ENCODE results near the gene SGCA. TPM values are rescaled to one million over a fixed set of nuclear protein-coding genes. Genes with fewer than 3 reads are reported as not detected.

The SGCA gene
- total RNA-seq, 1 experiment from 2014 or later, result 0.24 TPM

DNA sequence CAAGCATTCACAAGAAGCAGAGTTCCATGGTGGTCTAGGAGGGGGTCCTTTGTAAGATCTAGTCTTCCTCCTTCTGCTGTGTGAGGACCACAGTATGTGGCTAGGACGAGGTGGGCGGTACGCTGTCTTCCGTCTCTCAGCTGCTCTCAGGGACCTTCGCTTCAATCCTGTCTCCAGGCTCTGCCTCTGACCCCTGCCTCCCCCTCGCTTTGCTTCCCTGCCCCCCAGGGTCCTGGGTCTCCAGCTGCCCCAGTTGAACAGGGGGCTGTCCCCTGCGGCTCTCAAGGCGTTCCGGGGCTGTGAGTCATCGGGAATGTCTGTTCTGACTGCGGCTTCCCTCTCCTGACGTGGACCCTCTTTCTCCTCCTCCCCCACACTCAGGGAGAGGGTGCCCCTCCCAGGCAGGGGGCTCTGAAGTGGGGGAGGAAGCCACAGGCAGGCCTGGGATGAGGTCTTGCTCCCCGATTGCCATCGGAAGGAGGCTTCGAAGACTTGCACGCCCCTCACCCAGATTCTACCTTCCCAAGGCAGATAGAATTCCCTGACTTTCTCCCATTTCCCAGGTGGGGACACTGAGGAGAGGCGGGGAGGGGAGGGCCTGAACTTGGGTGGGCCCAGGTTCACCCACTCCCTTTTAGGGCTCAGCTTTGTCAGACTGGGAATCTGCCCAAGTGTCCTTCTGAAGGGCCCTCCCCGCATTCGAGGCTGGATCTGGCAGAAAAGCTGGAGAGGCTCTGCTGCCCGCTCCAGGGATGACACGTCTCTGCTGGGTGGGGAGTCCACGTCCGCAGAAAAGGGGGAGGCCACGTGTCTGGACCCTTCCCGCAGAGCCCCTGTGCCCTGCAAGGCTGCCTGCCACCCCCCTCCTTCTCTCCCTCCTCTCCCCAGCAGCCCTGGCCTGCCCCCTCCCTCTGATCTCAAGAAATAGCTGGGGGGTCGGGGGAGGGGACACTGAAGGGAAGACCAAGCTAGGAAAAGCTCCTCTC is 44.7 kb downstream of the SGCA start:
- Histone ChIP-seq H4K91ac (ENCODE audit: insufficient read length, low read depth, low read length) (peak overlapping the region; percentile 68), H2BK20ac (ENCODE audit: low read depth, low read length, poor library complexity, severe bottlenecking) (no peak overlapping the region), H3K79me1 (ENCODE audit: insufficient read depth, low read depth, low read length, poor library complexity, severe bottlenecking) (no peaks in the 10 kb centered on the region), H2AFZ (ENCODE audit: low read length) (no peak overlapping the region), H2BK12ac (ENCODE audit: insufficient read length, low read depth, low read length) (no peak overlapping the region), H2AK5ac (ENCODE audit: insufficient read length, low read length) (no peak overlapping the region), H3K56ac (ENCODE audit: insufficient read length, low read depth, low read length) (no peak overlapping the region), H2BK120ac (ENCODE audit: low read depth, low read length, poor library complexity, severe bottlenecking) (no peak overlapping the region), H3K9ac (ENCODE audit: extremely low read depth, insufficient read length, low read length) (no peak overlapping the region), H4K5ac (ENCODE audit: insufficient read length, low read depth, low read length) (no peak overlapping the region), H3K14ac (ENCODE audit: insufficient read depth, low read length) (peak overlapping the region; percentile 32; the same call in 1 of the 2 replicates), H3K27me3 (ENCODE audit: insufficient read depth, low read length) (no peaks in the 10 kb centered on the region), H3K9me3 (ENCODE audit: control insufficient read depth, low read depth, low read length) (no peaks in the 10 kb centered on the region), H3K27ac (ENCODE audit: insufficient read length, low read depth, low read length) (no peak overlapping the region), H3K4ac (ENCODE audit: low read depth, low read length) (no peak overlapping the region), H4K20me1 (ENCODE audit: control insufficient read depth, insufficient read depth, insufficient read length) (no peaks in the 10 kb centered on the region), H3K23me2 (ENCODE audit: insufficient read length, low read depth, low read length, poor library complexity, severe bottlenecking) (peaks cover 3% of the 10 kb centered on the region), H3K4me2 (ENCODE audit: insufficient read depth, insufficient read length, low read length) (peak overlapping the region; percentile 15), H3K18ac (ENCODE audit: insufficient read length, low read depth, low read length) (peak overlapping the region; percentile 13), H4K8ac (replicated peaks; ENCODE audit: insufficient read length, low read depth, low read length) (no peak overlapping the region), H2BK5ac (ENCODE audit: insufficient read length, low read length) (no peak overlapping the region), H3K79me2 (ENCODE audit: insufficient read depth, low read length) (no peaks in the 10 kb centered on the region), H2BK15ac (ENCODE audit: low read depth, low read length) (no peak overlapping the region), H3T11ph (ENCODE audit: low read length) (no peak overlapping the region), H3K23ac (ENCODE audit: insufficient read length, low read depth, low read length) (no peak overlapping the region), H3K4me1 (ENCODE audit: insufficient read depth, low read length) (peaks cover 21% of the 10 kb centered on the region)
- peaks cover 23% of the 10 kb centered on the region for H3K27me3 Mint-ChIP-seq (ENCODE audit: low read depth)
- peaks cover 69 to 85% of the 10 kb centered on the region in 2 experiments for H3K4me1 Mint-ChIP-seq
- no peaks in the 10 kb centered on the region; a peak in 1 of 7 replicates for H3K36me3 Mint-ChIP-seq (ENCODE audit: insufficient read depth in 1 of 3, low read depth in 3 of 3)
- WGBS (ENCODE audit: extremely low coverage, insufficient read length, low lambda C conversion rate), result no CpG with 5 or more reads among the region's 26 CpGs
- no peaks in the 10 kb centered on the region; a peak in 2 of 5 replicates for H3K9me3 Mint-ChIP-seq
- no peak for TF ChIP-seq CTCF (conservative IDR thresholded peaks at IDR 0.05)
- DNase-seq, result peak; percentile 94
- H3K4me3 Mint-ChIP-seq, result peak overlapping the region; percentile 7 to 38; a peak in 2 of 5 replicates
- H3K27ac Mint-ChIP-seq, result peak overlapping the region in 1 of 3 experiments; percentile 86; a peak in 2 of 7 replicates

All from H9 (cell line).